ENCODE data around the gene AGXT.
A peak's percentile ranks its signal among the peaks of the same experiment; 100 is the strongest.

Gene AGXT

GRCh38 chr2:240912878-240913809 is 44.5 kb downstream of the AGXT start:
- no peak for DNase-seq (ENCODE audit: low read depth in 4 of 4, low spot score in 1 of 4)

GRCh38 chr2:240913810-240914644 is 45.4 kb downstream of the AGXT start:
- peak; percentile 17 to 50 (median 45) for DNase-seq (ENCODE audit: low read depth in 4 of 4, low spot score in 1 of 4)

- DNase-seq (ENCODE audit: low read depth in 4 of 4, low spot score in 1 of 4): no peak
These were observed 46.3 kb downstream of the AGXT start for GRCh38 chr2:240914645-240915525.

- DNase-seq (ENCODE audit: low read depth in 4 of 4, low spot score in 1 of 4): no peak
These were observed 47.1 kb downstream of the AGXT start for GRCh38 chr2:240915526-240916341.

- no peak for DNase-seq (ENCODE audit: low read depth in 4 of 4, low spot score in 1 of 4)
These were observed 48.0 kb downstream of the AGXT start for GRCh38 chr2:240916571-240917008.

GRCh38 chr2:240917009-240917683 is 48.5 kb downstream of the AGXT start:
- no peak for DNase-seq (ENCODE audit: low read depth in 4 of 4, low spot score in 1 of 4)

GRCh38 chr2:240917684-240918257 is 49.1 kb downstream of the AGXT start:
- DNase-seq (ENCODE audit: low read depth in 4 of 4, low spot score in 1 of 4): no peak

GRCh38 chr2:240918258-240919091 is 49.9 kb downstream of the AGXT start:
- no peak for DNase-seq (ENCODE audit: low read depth in 4 of 4, low spot score in 1 of 4)

GRCh38 chr2:240919161-240919781 is 50.6 kb downstream of the AGXT start:
- DNase-seq (ENCODE audit: low read depth in 4 of 4, low spot score in 1 of 4): no peak

GRCh38 chr2:240919786-240920782 is 51.5 kb downstream of the AGXT start:
- DNase-seq (ENCODE audit: low read depth in 4 of 4, low spot score in 1 of 4): no peak

- no peak for DNase-seq (ENCODE audit: low read depth in 4 of 4, low spot score in 1 of 4)
These were observed 52.2 kb downstream of the AGXT start for GRCh38 chr2:240920783-240921231.

GRCh38 chr2:240921311-240921994 is 52.8 kb downstream of the AGXT start:
- no peak for DNase-seq (ENCODE audit: low read depth in 4 of 4, low spot score in 1 of 4)

GRCh38 chr2:240921995-240922244 is 53.3 kb downstream of the AGXT start:
- DNase-seq (ENCODE audit: low read depth in 4 of 4, low spot score in 1 of 4): no peak

- no peak for DNase-seq (ENCODE audit: low read depth in 4 of 4, low spot score in 1 of 4)
These were observed 53.8 kb downstream of the AGXT start for GRCh38 chr2:240922245-240922981.

GRCh38 chr2:240922982-240923537 is 54.4 kb downstream of the AGXT start:
- DNase-seq (ENCODE audit: low read depth in 4 of 4, low spot score in 1 of 4): no peak

Measured in stimulated activated CD4-positive, alpha-beta T cell treated with anti-CD3 and anti-CD28 coated beads, Interleukin-1b, Interleukin-23, amount 100 ng/mL, for 24 hours (primary cell).